ENCODE data around the gene NUP54.

The NUP54 gene

DNA sequence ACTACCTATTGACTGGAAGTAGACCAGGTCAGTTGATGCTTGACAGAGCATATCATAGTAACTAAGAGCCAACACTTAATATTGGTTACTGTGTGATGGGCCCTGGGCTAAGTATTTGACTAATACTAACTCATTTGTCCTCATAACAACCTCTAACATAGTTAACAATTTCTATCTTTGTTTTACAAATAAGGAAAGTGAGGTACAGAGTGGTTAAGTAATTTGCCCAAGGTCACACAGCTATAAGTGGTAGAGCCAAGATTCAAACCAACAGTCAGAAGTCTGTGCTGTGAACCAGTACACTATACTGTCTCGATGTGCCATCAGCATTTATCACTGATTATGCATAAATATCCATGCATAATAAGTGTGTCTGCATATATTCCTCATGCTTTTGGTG, 27.1 kb upstream of the NUP54 start:
- TF ChIP-seq, protein P1, sequence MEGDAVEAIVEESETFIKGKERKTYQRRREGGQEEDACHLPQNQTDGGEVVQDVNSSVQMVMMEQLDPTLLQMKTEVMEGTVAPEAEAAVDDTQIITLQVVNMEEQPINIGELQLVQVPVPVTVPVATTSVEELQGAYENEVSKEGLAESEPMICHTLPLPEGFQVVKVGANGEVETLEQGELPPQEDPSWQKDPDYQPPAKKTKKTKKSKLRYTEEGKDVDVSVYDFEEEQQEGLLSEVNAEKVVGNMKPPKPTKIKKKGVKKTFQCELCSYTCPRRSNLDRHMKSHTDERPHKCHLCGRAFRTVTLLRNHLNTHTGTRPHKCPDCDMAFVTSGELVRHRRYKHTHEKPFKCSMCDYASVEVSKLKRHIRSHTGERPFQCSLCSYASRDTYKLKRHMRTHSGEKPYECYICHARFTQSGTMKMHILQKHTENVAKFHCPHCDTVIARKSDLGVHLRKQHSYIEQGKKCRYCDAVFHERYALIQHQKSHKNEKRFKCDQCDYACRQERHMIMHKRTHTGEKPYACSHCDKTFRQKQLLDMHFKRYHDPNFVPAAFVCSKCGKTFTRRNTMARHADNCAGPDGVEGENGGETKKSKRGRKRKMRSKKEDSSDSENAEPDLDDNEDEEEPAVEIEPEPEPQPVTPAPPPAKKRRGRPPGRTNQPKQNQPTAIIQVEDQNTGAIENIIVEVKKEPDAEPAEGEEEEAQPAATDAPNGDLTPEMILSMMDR (IDR thresholded peaks at IDR 0.05; ENCODE audit: low read depth, low read length, missing control alignments): no peak
- DNase-seq (ENCODE audit: low read depth): no peak
- no peak overlapping the region for H3K4me3 ChIP-seq (ENCODE audit: low read depth, low read length)

DNA sequence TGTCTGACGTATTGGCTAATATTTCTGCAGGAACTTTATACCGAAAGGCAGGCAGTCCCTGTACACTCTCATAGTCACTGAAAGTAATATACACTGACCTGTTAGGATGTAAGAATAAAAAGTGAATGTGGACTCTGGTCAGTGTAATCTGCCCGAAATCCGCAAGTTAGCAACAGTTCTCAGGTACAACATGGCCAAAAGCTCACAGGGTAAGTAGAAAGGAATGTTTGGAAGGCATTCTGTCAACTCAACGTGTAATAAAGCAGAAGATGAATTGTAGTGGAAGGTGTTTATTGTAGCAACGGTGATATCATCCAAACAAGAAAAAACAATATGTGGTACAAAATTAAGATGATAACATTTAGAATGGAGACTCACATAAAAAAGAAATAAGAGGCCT, 26.0 kb upstream of the NUP54 start:
- TF ChIP-seq, protein P1 (IDR thresholded peaks at IDR 0.05; ENCODE audit: low read depth, low read length, missing control alignments): no peak

DNA sequence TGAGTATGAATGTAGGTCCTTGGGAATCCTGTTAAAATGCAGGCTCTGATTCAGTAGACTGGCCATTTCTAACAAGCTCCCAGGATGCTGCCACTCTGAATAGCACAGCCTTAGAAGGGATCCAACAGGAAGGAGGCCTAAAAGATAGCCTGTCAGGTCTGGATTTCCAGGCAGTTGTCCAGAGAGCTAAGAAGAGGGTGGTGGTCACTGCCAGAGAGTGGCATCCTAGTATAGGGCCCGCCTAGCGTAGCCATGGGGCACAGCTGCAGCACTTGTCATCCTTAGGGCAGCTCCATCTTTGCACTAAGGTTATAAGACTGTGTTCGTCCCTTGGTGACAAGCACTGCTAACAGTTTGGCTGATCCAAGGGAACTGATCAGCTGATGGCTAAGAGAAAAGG, 20.5 kb upstream of the NUP54 start:
- no peak overlapping the region for H3K4me3 ChIP-seq (ENCODE audit: low read depth, low read length)
- TF ChIP-seq, protein P1 (IDR thresholded peaks at IDR 0.05; ENCODE audit: low read depth, low read length, missing control alignments): no peak
- no peak for DNase-seq (ENCODE audit: low read depth)

More for the DNA sequence above, 26.0 kb upstream of the NUP54 start:
- no peak overlapping the region for H3K4me3 ChIP-seq (ENCODE audit: low read depth, low read length)
- DNase-seq (ENCODE audit: low read depth): no peak

GRCh38 chr4:76166480-76166879, 18.3 kb upstream of the NUP54 start:
- H3K4me3 ChIP-seq (ENCODE audit: low read depth, low read length): no peak overlapping the region
- TF ChIP-seq, protein P1 (IDR thresholded peaks at IDR 0.05; ENCODE audit: low read depth, low read length, missing control alignments): no peak
- no peak for DNase-seq (ENCODE audit: low read depth)

- no peak for DNase-seq (ENCODE audit: low read depth)
- TF ChIP-seq, protein P1 (IDR thresholded peaks at IDR 0.05; ENCODE audit: low read depth, low read length, missing control alignments): no peak
- no peak overlapping the region for H3K4me3 ChIP-seq (ENCODE audit: low read depth, low read length)
Observed at GRCh38 chr4:76160355-76160754, 12.2 kb upstream of the NUP54 start.

DNA sequence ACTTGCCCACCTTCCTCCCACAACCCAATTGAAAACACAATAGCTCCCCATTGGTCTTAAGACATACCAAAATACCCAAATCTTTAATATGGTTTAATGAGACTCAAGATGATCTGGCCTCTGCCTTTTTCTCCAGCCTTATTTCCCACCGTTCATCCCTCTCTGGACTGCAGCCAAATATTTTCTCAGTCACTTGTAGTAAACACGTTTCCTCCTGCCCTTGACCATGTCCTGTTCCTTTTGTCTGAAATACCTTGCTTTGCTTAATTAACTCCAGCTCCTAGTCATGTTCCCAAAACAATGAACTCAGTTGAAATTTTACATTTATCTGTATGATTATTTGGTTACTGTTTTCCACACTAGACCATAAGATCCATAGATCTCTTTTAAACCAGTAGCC, 8.4 kb upstream of the NUP54 start:
- TF ChIP-seq, protein P1 (IDR thresholded peaks at IDR 0.05; ENCODE audit: low read depth, low read length, missing control alignments): no peak
- H3K4me3 ChIP-seq (ENCODE audit: low read depth, low read length): no peak overlapping the region
- no peak for DNase-seq (ENCODE audit: low read depth)

GRCh38 chr4:76155979-76156378, 7.8 kb upstream of the NUP54 start:
- no peak for DNase-seq (ENCODE audit: low read depth)
- TF ChIP-seq, protein P1 (IDR thresholded peaks at IDR 0.05; ENCODE audit: low read depth, low read length, missing control alignments): no peak
- no peak overlapping the region for H3K4me3 ChIP-seq (ENCODE audit: low read depth, low read length)

Measured in GM12864 (cell line).